ENCODE measurements around the gene BCORL1. TPM values are rescaled to one million over a fixed set of nuclear protein-coding genes. Genes with fewer than 3 reads are reported as not detected.

BCORL1 gene
- total RNA-seq, 6 experiments from 2014 or later: 13.3 to 18.3 (median 14.8) TPM

- TF ChIP-seq CTCF (IDR thresholded peaks at IDR 0.05): no peak
- Mint-ChIP-seq H3K9me3 (no peaks in the 10 kb centered on the region), H3K4me3 (no peak overlapping the region), H3K27ac (no peak overlapping the region), H3K27me3 (ENCODE audit: insufficient read depth) (no peaks in the 10 kb centered on the region), H3K36me3 (ENCODE audit: low read depth) (no peaks in the 10 kb centered on the region), H3K4me1 (ENCODE audit: low read depth) (peaks cover 7% of the 10 kb centered on the region)
- DNase-seq: no peak
These were observed 112.3 kb downstream of the BCORL1 start for GRCh38 chrX:130094696-130095095.

- no peak for DNase-seq
- no peaks in the 10 kb centered on the region for H3K9me3 Mint-ChIP-seq
These were observed 113.0 kb downstream of the BCORL1 start for GRCh38 chrX:130095249-130096030.

GRCh38 chrX:130097507-130098209 lies 115.2 kb downstream of the BCORL1 start:
- no peak for DNase-seq
- Mint-ChIP-seq H3K27me3 (ENCODE audit: insufficient read depth) (no peaks in the 10 kb centered on the region), H3K9me3 (no peaks in the 10 kb centered on the region), H3K36me3 (ENCODE audit: low read depth) (peaks cover 4% of the 10 kb centered on the region; the same call in 1 of the 2 replicates), H3K4me1 (ENCODE audit: low read depth) (peaks cover 17% of the 10 kb centered on the region), H3K27ac (no peak overlapping the region), H3K4me3 (no peak overlapping the region)
- TF ChIP-seq CTCF (IDR thresholded peaks at IDR 0.05): no peak

More at GRCh38 chrX:130095249-130096030, 113.0 kb downstream of the BCORL1 start:
- no peak overlapping the region for H3K27ac Mint-ChIP-seq
- no peak overlapping the region for H3K4me3 Mint-ChIP-seq
- H3K4me1 Mint-ChIP-seq (ENCODE audit: low read depth): peaks cover 10% of the 10 kb centered on the region
- H3K27me3 Mint-ChIP-seq (ENCODE audit: insufficient read depth): no peaks in the 10 kb centered on the region
- TF ChIP-seq CTCF (IDR thresholded peaks at IDR 0.05): no peak
- H3K36me3 Mint-ChIP-seq (ENCODE audit: low read depth): no peaks in the 10 kb centered on the region

- H3K4me1 Mint-ChIP-seq (ENCODE audit: low read depth): peaks cover 20% of the 10 kb centered on the region
- H3K27me3 Mint-ChIP-seq (ENCODE audit: insufficient read depth): no peaks in the 10 kb centered on the region
- peak overlapping the region; percentile 24; the same call in 1 of the 2 replicates for H3K27ac Mint-ChIP-seq
- no peak for DNase-seq
- H3K4me3 Mint-ChIP-seq: no peak overlapping the region
- peaks cover 4% of the 10 kb centered on the region; the same call in 1 of the 2 replicates for H3K36me3 Mint-ChIP-seq (ENCODE audit: low read depth)
- H3K9me3 Mint-ChIP-seq: no peaks in the 10 kb centered on the region
- TF ChIP-seq CTCF (IDR thresholded peaks at IDR 0.05): no peak
These were observed 115.7 kb downstream of the BCORL1 start for GRCh38 chrX:130098210-130098552.

DNA sequence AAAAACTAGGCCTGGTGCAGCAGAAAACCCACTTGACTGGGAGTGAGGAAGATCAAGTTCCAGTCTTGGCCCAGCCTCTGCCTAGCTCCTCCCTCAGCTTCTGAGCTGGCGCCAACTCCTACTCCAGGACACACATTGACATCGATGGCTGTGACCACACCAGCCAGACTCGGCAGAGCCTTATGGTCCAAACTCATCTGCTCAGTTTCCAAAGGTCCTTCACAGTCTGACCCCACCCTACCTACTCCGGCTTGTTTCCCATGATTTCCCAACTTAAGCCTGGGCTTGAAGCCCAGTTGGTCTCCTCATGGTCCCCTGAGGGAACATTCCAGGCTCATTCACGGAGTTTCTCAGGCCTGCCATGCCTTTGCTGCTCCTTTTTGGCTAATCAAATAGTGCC lies 117.7 kb downstream of the BCORL1 start:
- peaks cover 30% of the 10 kb centered on the region for H3K4me1 Mint-ChIP-seq (ENCODE audit: low read depth)
- no peak overlapping the region for H3K4me3 Mint-ChIP-seq
- peak overlapping the region; percentile 64 for H3K27ac Mint-ChIP-seq
- H3K9me3 Mint-ChIP-seq: no peaks in the 10 kb centered on the region
- peak; percentile 12 for DNase-seq
- peaks cover 4% of the 10 kb centered on the region; the same call in 1 of the 2 replicates for H3K36me3 Mint-ChIP-seq (ENCODE audit: low read depth)
- H3K27me3 Mint-ChIP-seq (ENCODE audit: insufficient read depth): no peaks in the 10 kb centered on the region
- TF ChIP-seq CTCF (IDR thresholded peaks at IDR 0.05): no peak
